Endothelial cell of umbilical vein (primary cell): Measurements from ENCODE around the gene QRICH2. TPM values are rescaled to one million over a fixed set of nuclear protein-coding genes. Genes with fewer than 3 reads are reported as not detected.
"Not testable (repeated sequence)": the region's sequence is repeated elsewhere in the genome, so short reads cannot be mapped to it uniquely, and the experiment has no call there.

Source experiments
- BruUV-seq: library from RNA; stranded (reverse); fragments of 400-500 nt; replicated peaks from 2 replicates; lab custom pipeline; 2021; lab: Mats Ljungman, UMichigan
- CTCF ChIA-PET: fragments of 300-600, 350-600 bp; sonication (Branson Sonifier 250); formaldehyde crosslinking; loops from one replicate; lab custom pipeline; 2021; ENCODE audit warnings: antibody characterized with exemption, inconsistent platforms; lab: Charles Lee
- POLR2A ChIA-PET: fragments of 300-600, 350-600 bp; sonication (Branson Sonifier 250); formaldehyde crosslinking; loops from one replicate; lab custom pipeline; 2021; ENCODE audit warnings: antibody characterized with exemption, inconsistent platforms; lab: Charles Lee
- DNase-seq: peaks from one replicate; pipeline ENCODE4 v3.0.0-alpha.2; 2011; ENCODE audit warnings: low read depth, low spot score
- FAIRE-seq: peaks from 2 replicates; lab custom pipeline; 2011; peaks lifted over from hg19 to GRCh38; lab: Jason Lieb, UNC
- H2AFZ ChIP-seq: 2 replicates; pipeline ENCODE4 v1.6.0; 2012; ENCODE audit warnings: low read depth, low read length, control low read depth, inconsistent platforms
- H3K27ac ChIP-seq: 2 replicates; pipeline ENCODE4 v1.5.1; 2011; ENCODE audit warnings: low read depth, mild to moderate bottlenecking, control low read depth, low read length, moderate library complexity; ENCODE audit not compliant: insufficient read depth
- H3K27me3 ChIP-seq, 2 experiments: 2 replicates each; pipeline versions ENCODE4 v1.6.0 to v1.6.1; 2011; ENCODE audit warnings: low read length in 2 of 2, mixed read lengths in 1 of 2; ENCODE audit not compliant: control insufficient read depth in 2 of 2, insufficient read depth in 2 of 2
- H3K36me3 ChIP-seq, 2 experiments: 2 replicates in 1 of 2; 3 replicates in 1 of 2; pipeline ENCODE4 v1.5.1; 2011; ENCODE audit warnings: low read length in 2 of 2, mild to moderate bottlenecking in 1 of 2, moderate library complexity in 1 of 2; ENCODE audit not compliant: control insufficient read depth in 2 of 2, insufficient read depth in 2 of 2; ENCODE audit errors: extremely low read depth in 1 of 2
- H3K4me1 ChIP-seq: 3 replicates; pipeline ENCODE4 v1.5.1; 2011; ENCODE audit warnings: mild to moderate bottlenecking, low read length; ENCODE audit not compliant: control insufficient read depth, insufficient read depth; ENCODE audit errors: extremely low read depth
- H3K4me2 ChIP-seq: 2 replicates; pipeline ENCODE4 v1.6.1; 2011; ENCODE audit warnings: low read length, control low read depth, mixed read lengths; ENCODE audit not compliant: insufficient read depth
- H3K4me3 ChIP-seq, 3 experiments: fragments of 200-600 bp in 1 of 3; sonication (generic), shearing (Covaris generic) in 1 of 3; replicated peaks in 1 of 3; 2 replicates each; pipeline ENCODE4 v1.5.1; 2011 to 2016; ENCODE audit warnings: control low read depth in 3 of 3, low read length in 3 of 3, mild to moderate bottlenecking in 2 of 3, inconsistent platforms in 1 of 3, low read depth in 1 of 3, moderate library complexity in 1 of 3; ENCODE audit not compliant: insufficient read depth in 1 of 3
- H3K79me2 ChIP-seq: 2 replicates; pipeline ENCODE4 v1.6.0; 2012; ENCODE audit warnings: low read length, inconsistent platforms; ENCODE audit not compliant: control insufficient read depth, insufficient read depth
- H3K9ac ChIP-seq: replicated peaks from 2 replicates; pipeline ENCODE3; 2011; ENCODE audit warnings: low read length, control low read depth; ENCODE audit not compliant: insufficient read depth; ENCODE audit errors: extremely low read depth
- H3K9me1 ChIP-seq: replicated peaks from 3 replicates; pipeline ENCODE4 v1.6.0; 2011; ENCODE audit warnings: mild to moderate bottlenecking, low read length; ENCODE audit not compliant: control insufficient read depth, insufficient read depth; ENCODE audit errors: extremely low read depth
- H3K9me3 ChIP-seq: replicated peaks from 2 replicates; pipeline ENCODE4 v1.5.1; 2012; ENCODE audit warnings: low read length, inconsistent platforms; ENCODE audit not compliant: control insufficient read depth, insufficient read depth
- H4K20me1 ChIP-seq: replicated peaks from 2 replicates; pipeline ENCODE3; 2011; ENCODE audit warnings: mild to moderate bottlenecking, low read length; ENCODE audit not compliant: control insufficient read depth, insufficient read depth; ENCODE audit errors: extremely low read depth
- EZH2 ChIP-seq: IDR thresholded peaks from 2 replicates; pipeline ENCODE4 v1.6.1; 2012; ENCODE audit warnings: borderline replicate concordance, low read depth, mild to moderate bottlenecking, moderate library complexity, low read length, inconsistent platforms; ENCODE audit not compliant: severe bottlenecking
- FOS ChIP-seq: IDR thresholded peaks from 2 replicates; pipeline ENCODE4 v1.6.1; 2011; ENCODE audit warnings: mild to moderate bottlenecking, low read length, moderate library complexity, borderline replicate concordance; ENCODE audit not compliant: insufficient read depth
- GATA2 ChIP-seq: IDR thresholded peaks from 2 replicates; pipeline ENCODE4 v1.7.0; 2011; ENCODE audit warnings: low read depth, mild to moderate bottlenecking, moderate library complexity, mixed read lengths, low read length; ENCODE audit not compliant: insufficient read length, insufficient read depth
- JUN ChIP-seq: IDR thresholded peaks from 2 replicates; pipeline ENCODE4 v1.6.1; 2011; ENCODE audit warnings: borderline replicate concordance, low read depth; ENCODE audit not compliant: insufficient read length, insufficient read depth
- MYC ChIP-seq: IDR thresholded peaks from one replicate; pipeline ENCODE4 v1.6.1; 2011; ENCODE audit warnings: mild to moderate bottlenecking, low read depth, low read length
- POLR2A ChIP-seq: IDR thresholded peaks from 2 replicates; pipeline ENCODE4 v1.6.1; 2012; ENCODE audit warnings: low read depth, mild to moderate bottlenecking, control low read depth, low read length
- POLR2AphosphoS5 ChIP-seq: IDR thresholded peaks from 2 replicates; pipeline ENCODE4 v1.6.1; 2012; ENCODE audit warnings: low read depth, mild to moderate bottlenecking, control low read depth, low read length, moderate library complexity; ENCODE audit not compliant: insufficient read depth
- dilution Hi-C: fragments of 300-500 bp; cut with MboI; formaldehyde crosslinking; loops from one replicate; pipeline ENCODE4 v1.15.0; 2019; ENCODE audit warnings: low sequenced_read_pairs; ENCODE audit not compliant: extremely low pct_ligation_motif_present
- intact Hi-C: fragments of 100-400 bp; cut with micrococcal nuclease; formaldehyde crosslinking; loops from one replicate; pipeline ENCODE4 v1.10.0; 2022
- polyA plus RNA-seq, 4 experiments: library from polyadenylated mRNA; depleted of rRNA in 3 of 4; stranded (reverse) in 3 of 4; unstranded in 1 of 4; fragments of >200 nt; gene quantifications; 2 replicates each; pipeline versions ENCODE4 v1.2.1 to v1.2.3, GENCODE V29; 2011 to 2012; ENCODE audit warnings: missing spikeins in 1 of 4
- total RNA-seq: library from RNA; stranded (reverse); gene quantifications from 2 replicates; pipeline ENCODE4 v1.2.3, GENCODE V29; 2021
- TF ChIP-seq, protein P1 (sequence below): IDR thresholded peaks from 2 replicates; pipeline ENCODE4 v1.6.1; 2011; ENCODE audit not compliant: insufficient read depth, insufficient read length
- TF ChIP-seq, protein P2 (sequence below), 2 donors: IDR thresholded peaks; 1 replicate in 1 of 2; 2 replicates in 1 of 2; pipeline ENCODE4 v1.5.1; 2011; ENCODE audit warnings: low read length in 2 of 2, mild to moderate bottlenecking in 2 of 2, moderate library complexity in 2 of 2, control low read depth in 1 of 2, inconsistent platforms in 1 of 2, low read depth in 1 of 2; ENCODE audit not compliant: insufficient read depth in 1 of 2; ENCODE audit errors: extremely low read depth in 1 of 2

QRICH2 gene
- total and polyA plus RNA-seq, 2 donors (not counting 3 experiments of a cell fraction or from before 2014, with no cell fraction given): 6.7 to 9.6 TPM

DNA sequence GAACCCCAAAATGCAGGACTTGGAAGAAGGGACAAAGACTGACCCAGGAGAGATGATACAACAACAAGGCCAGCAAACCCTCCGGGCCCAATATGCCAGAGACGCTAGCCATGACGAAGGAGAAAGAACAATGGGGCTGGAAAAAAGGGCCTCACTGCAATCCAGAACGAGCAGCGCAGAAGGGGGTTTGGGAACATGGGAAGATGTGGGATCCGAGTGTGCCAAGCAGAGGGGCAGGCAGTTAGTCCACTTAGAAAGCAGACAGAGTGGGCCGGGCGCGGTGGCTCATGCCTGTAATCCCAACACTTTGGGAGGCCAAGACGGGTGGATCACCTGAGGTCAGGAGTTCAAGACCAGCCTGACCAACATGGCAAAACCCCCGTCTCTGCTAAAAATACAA, 38.9 kb upstream of the QRICH2 start:
- dilution Hi-C loops, CTCF ChIA-PET, H2AFZ ChIP-seq, H3K4me2 ChIP-seq, DNase-seq, H3K9ac ChIP-seq, H3K9me3 ChIP-seq, H3K27ac ChIP-seq, H3K4me3 ChIP-seq, H3K9me1 ChIP-seq, FAIRE-seq, H4K20me1 ChIP-seq, POLR2A ChIA-PET, H3K27me3 ChIP-seq, intact Hi-C loops, H3K4me1 ChIP-seq, BruUV-seq: not testable (repeated sequence)
- H3K79me2 ChIP-seq: peaks cover 19% of the 10 kb centered on the region
- H3K36me3 ChIP-seq: peaks cover 4 to 20% of the 10 kb centered on the region in 2 experiments

DNA sequence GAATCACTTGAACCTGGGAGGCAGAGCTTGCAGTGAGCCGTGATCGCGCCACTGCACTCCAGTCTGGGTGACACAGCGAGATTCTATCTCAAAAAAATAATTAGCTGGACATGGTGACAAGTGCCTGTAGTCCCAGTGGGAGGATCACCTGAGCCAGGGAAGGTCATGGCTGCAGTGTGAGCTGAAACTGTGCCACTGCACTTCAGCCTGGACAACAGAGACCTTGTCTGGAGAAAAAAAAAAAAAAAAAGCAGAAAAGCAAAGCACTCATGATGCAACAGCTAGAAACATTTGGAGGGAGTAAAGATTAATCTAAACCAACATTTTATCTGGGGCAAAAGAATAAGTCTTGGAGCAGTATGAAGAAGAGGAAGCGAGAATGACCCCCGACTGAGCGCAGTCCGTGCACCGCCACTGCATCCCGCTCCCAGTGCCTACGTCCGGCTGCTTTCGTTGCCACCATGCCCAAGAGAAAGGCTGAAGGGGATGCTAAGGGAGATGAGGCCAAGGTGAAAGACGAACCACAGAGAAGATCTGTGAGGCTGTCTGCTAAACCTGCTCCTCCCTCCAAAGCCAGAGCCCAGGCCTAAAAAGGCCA, 37.4 kb upstream of the QRICH2 start:
- H3K27ac ChIP-seq: no peak overlapping the region
- no TSS peak for BruUV-seq
- H3K4me2 ChIP-seq: no peak overlapping the region
- no peaks in the 10 kb centered on the region for H4K20me1 ChIP-seq
- DNase-seq (no peak), FAIRE-seq (no peak)
- H3K4me1 ChIP-seq: no peaks in the 10 kb centered on the region
- H3K4me3 ChIP-seq: no peak overlapping the region
- intact Hi-C loops (no loop called here), dilution Hi-C loops (no loop called here)
- H3K9me3 ChIP-seq: no peaks in the 10 kb centered on the region
- peaks cover 7% of the 10 kb centered on the region for H3K79me2 ChIP-seq
- CTCF ChIA-PET: interaction anchor here (1.4 to 2.0 kb wide), 3 partner anchors 20 to 52 kb away, joined by 3 to 9 read pairs (median 4); no protein-coding TSS in a partner anchor
- H3K9ac ChIP-seq: no peak overlapping the region
- H2AFZ ChIP-seq: no peak overlapping the region
- peaks cover 9 to 27% of the 10 kb centered on the region in 2 experiments for H3K36me3 ChIP-seq
- POLR2A ChIA-PET: no interaction called here
- TF ChIP-seq, protein P1, sequence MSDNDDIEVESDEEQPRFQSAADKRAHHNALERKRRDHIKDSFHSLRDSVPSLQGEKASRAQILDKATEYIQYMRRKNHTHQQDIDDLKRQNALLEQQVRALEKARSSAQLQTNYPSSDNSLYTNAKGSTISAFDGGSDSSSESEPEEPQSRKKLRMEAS: no peak
- TF ChIP-seq FOS (no peak), POLR2AphosphoS5 (no peak), GATA2 (no peak), POLR2A (no peak), JUN (no peak), EZH2 (no peak), MYC (no peak)
- TF ChIP-seq, protein P2, sequence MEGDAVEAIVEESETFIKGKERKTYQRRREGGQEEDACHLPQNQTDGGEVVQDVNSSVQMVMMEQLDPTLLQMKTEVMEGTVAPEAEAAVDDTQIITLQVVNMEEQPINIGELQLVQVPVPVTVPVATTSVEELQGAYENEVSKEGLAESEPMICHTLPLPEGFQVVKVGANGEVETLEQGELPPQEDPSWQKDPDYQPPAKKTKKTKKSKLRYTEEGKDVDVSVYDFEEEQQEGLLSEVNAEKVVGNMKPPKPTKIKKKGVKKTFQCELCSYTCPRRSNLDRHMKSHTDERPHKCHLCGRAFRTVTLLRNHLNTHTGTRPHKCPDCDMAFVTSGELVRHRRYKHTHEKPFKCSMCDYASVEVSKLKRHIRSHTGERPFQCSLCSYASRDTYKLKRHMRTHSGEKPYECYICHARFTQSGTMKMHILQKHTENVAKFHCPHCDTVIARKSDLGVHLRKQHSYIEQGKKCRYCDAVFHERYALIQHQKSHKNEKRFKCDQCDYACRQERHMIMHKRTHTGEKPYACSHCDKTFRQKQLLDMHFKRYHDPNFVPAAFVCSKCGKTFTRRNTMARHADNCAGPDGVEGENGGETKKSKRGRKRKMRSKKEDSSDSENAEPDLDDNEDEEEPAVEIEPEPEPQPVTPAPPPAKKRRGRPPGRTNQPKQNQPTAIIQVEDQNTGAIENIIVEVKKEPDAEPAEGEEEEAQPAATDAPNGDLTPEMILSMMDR (IDR thresholded peaks at IDR 0.05; ENCODE audit: extremely low read depth in 1 of 2, insufficient read depth in 1 of 2, low read depth in 1 of 2, low read length in 2 of 2): no peak
- no peaks in the 10 kb centered on the region for H3K9me1 ChIP-seq
- H3K27me3 ChIP-seq: no peaks in the 10 kb centered on the region
